IPS DF 6.9 (cell line): ENCODE results near the gene ARRDC5.
A peak's percentile ranks its signal among the peaks of the same experiment; 100 is the strongest.
"Not testable (repeated sequence)": the region's sequence is repeated elsewhere in the genome, so short reads cannot be mapped to it uniquely, and the experiment has no call there.

Experiments
- DNase-seq: peaks from one replicate; pipeline ENCODE4 v3.0.0-alpha.2; 2013; ENCODE audit warnings: low read depth, low spot score
- H3K27ac ChIP-seq: one replicate; pipeline ENCODE4 v1.5.1; 2013; ENCODE audit warnings: low read length, control low read depth
- H3K27me3 ChIP-seq: 2 replicates; pipeline ENCODE4 v1.6.1; 2013; ENCODE audit warnings: mild to moderate bottlenecking, low read length; ENCODE audit not compliant: control insufficient read depth, insufficient read depth
- H3K36me3 ChIP-seq: 2 replicates; pipeline ENCODE4 v1.6.1; 2013; ENCODE audit warnings: low read length; ENCODE audit not compliant: control insufficient read depth, insufficient read depth
- H3K4me1 ChIP-seq: 2 replicates; pipeline ENCODE4 v1.6.1; 2013; ENCODE audit warnings: low read length; ENCODE audit not compliant: control insufficient read depth, insufficient read depth
- H3K4me3 ChIP-seq: 2 replicates; pipeline ENCODE4 v1.5.1; 2013; ENCODE audit warnings: mild to moderate bottlenecking, low read length
- H3K9me3 ChIP-seq: 2 replicates; pipeline ENCODE4 v1.6.1; 2013; ENCODE audit warnings: low read length, inconsistent platforms; ENCODE audit not compliant: control insufficient read depth, insufficient read depth
- WGBS: extraction: QIAGEN DNeasy Blood & Tissue Kit; methylation state at CpG from one replicate; pipeline ENCODE4 v1.1.7; 2013; ENCODE audit warnings: mixed read lengths, missing lambda C conversion rate; ENCODE audit not compliant: insufficient read length, insufficient coverage; 5-methylcytosine and 5-hydroxymethylcytosine counted together

Gene ARRDC5

GRCh38 chr19:4909897-4910593, 7.3 kb upstream of the ARRDC5 start:
- Histone ChIP-seq H3K4me3 (peak overlapping the region; percentile 100), H3K4me1 (no peaks in the 10 kb centered on the region), H3K27ac (no peak overlapping the region), H3K27me3 (no peaks in the 10 kb centered on the region), H3K36me3 (peaks cover 3% of the 10 kb centered on the region; the same call in 1 of the 2 replicates), H3K9me3 (no peaks in the 10 kb centered on the region)
- no peak for DNase-seq
- WGBS: no CpG with 5 or more reads among the region's 85 CpGs

- no peaks in the 10 kb centered on the region for H3K4me1 ChIP-seq
- no CpG with 5 or more reads among the region's 89 CpGs for WGBS
- H3K9me3 ChIP-seq: no peaks in the 10 kb centered on the region
- H3K4me3 ChIP-seq: peak within 1 kb of the TSS; percentile 100
- H3K27me3 ChIP-seq: no peaks in the 10 kb centered on the region
- peaks cover 3% of the 10 kb centered on the region; the same call in 1 of the 2 replicates for H3K36me3 ChIP-seq
- H3K27ac ChIP-seq: no peak within 1 kb of the TSS
- no peak for DNase-seq
Observed at GRCh38 chr19:4909156-4909896, 6.6 kb upstream of the ARRDC5 start, which contains the start of gene UHRF1. Gene UHRF1, plus strand, starts transcription at chr19:4909501. Its CDS starts 1,385 bp downstream, at chr19:4910886.

- Histone ChIP-seq H3K27ac (no peak overlapping the region), H3K27me3 (no peaks in the 10 kb centered on the region), H3K9me3 (no peaks in the 10 kb centered on the region), H3K4me1 (no peaks in the 10 kb centered on the region), H3K4me3 (no peak overlapping the region), H3K36me3 (peaks cover 3% of the 10 kb centered on the region; the same call in 1 of the 2 replicates)
- WGBS: no CpG with 5 or more reads among the region's 15 CpGs
- DNase-seq: no peak
Observed at GRCh38 chr19:4908781-4909155, 6.1 kb upstream of the ARRDC5 start.

GRCh38 chr19:4908360-4908759, 5.7 kb upstream of the ARRDC5 start:
- no CpG with 5 or more reads among the region's 5 CpGs for WGBS
- no peak for DNase-seq
- Histone ChIP-seq H3K27ac (no peak overlapping the region), H3K4me3 (no peak overlapping the region), H3K9me3 (no peaks in the 10 kb centered on the region), H3K4me1 (no peaks in the 10 kb centered on the region), H3K36me3 (peaks cover 3% of the 10 kb centered on the region; the same call in 1 of the 2 replicates), H3K27me3 (no peaks in the 10 kb centered on the region)

- no CpG with 5 or more reads among the region's 8 CpGs for WGBS
- H3K4me3 ChIP-seq: no peak overlapping the region
- DNase-seq: no peak
- no peaks in the 10 kb centered on the region for H3K27me3 ChIP-seq
- H3K9me3 ChIP-seq: no peaks in the 10 kb centered on the region
- no peaks in the 10 kb centered on the region for H3K4me1 ChIP-seq
- no peaks in the 10 kb centered on the region for H3K36me3 ChIP-seq
- no peak overlapping the region for H3K27ac ChIP-seq
Observed at GRCh38 chr19:4906963-4907362, 4.3 kb upstream of the ARRDC5 start.

GRCh38 chr19:4904481-4904880, 1.8 kb upstream of the ARRDC5 start:
- Histone ChIP-seq H3K9me3 (no peaks in the 10 kb centered on the region), H3K4me1 (no peaks in the 10 kb centered on the region), H3K36me3 (no peaks in the 10 kb centered on the region), H3K27ac (no peak overlapping the region), H3K4me3 (no peak overlapping the region), H3K27me3 (no peaks in the 10 kb centered on the region)
- WGBS: no CpG with 5 or more reads among the region's 3 CpGs
- DNase-seq: no peak

- not testable (repeated sequence) for H3K36me3 ChIP-seq, H3K27ac ChIP-seq, H3K4me1 ChIP-seq, H3K4me3 ChIP-seq, H3K27me3 ChIP-seq, DNase-seq, H3K9me3 ChIP-seq
- WGBS: no CpG with 5 or more reads among the region's 13 CpGs
Observed at GRCh38 chr19:4900879-4901278, 1.8 kb downstream of the ARRDC5 start.

GRCh38 chr19:4897146-4897545, 5.5 kb downstream of the ARRDC5 start:
- Histone ChIP-seq H3K9me3 (no peaks in the 10 kb centered on the region), H3K4me1 (no peaks in the 10 kb centered on the region), H3K27ac (no peak overlapping the region), H3K36me3 (no peaks in the 10 kb centered on the region), H3K27me3 (peaks cover 7% of the 10 kb centered on the region), H3K4me3 (no peak overlapping the region)
- no CpG with 5 or more reads among the region's 7 CpGs for WGBS
- DNase-seq: no peak

- Histone ChIP-seq H3K4me3 (no peak overlapping the region), H3K27ac (no peak overlapping the region), H3K4me1 (no peaks in the 10 kb centered on the region), H3K27me3 (peaks cover 7% of the 10 kb centered on the region), H3K9me3 (no peaks in the 10 kb centered on the region), H3K36me3 (no peaks in the 10 kb centered on the region)
- DNase-seq: no peak
- no CpG with 5 or more reads among the region's 3 CpGs for WGBS
Observed at GRCh38 chr19:4896372-4896771, 6.3 kb downstream of the ARRDC5 start.

GRCh38 chr19:4892962-4893361, 9.7 kb downstream of the ARRDC5 start:
- not testable (repeated sequence) for DNase-seq, H3K36me3 ChIP-seq, H3K27ac ChIP-seq, H3K9me3 ChIP-seq, H3K4me3 ChIP-seq, H3K27me3 ChIP-seq, H3K4me1 ChIP-seq
- WGBS: no CpG with 5 or more reads among the region's 11 CpGs
